Posterior vena cava (tissue), 2 donors: ENCODE results near the gene BCL11A. TPM values are rescaled to one million over a fixed set of nuclear protein-coding genes. Genes with fewer than 3 reads are reported as not detected.
"Not testable (repeated sequence)": the region's sequence is repeated elsewhere in the genome, so short reads cannot be mapped to it uniquely, and the experiment has no call there.

ENCODE experiments used
- DNase-seq: peaks from one replicate; pipeline ENCODE4 v3.0.0-alpha.2; 2020; ENCODE audit warnings: low spot score
- intact Hi-C, 2 donors: fragments of 100-400 bp; cut with DNase I; formaldehyde crosslinking; loops; one replicate each; pipeline versions ENCODE4 v1.14.1 to v1.14.2; 2022 to 2023
- total RNA-seq, 2 donors: library from RNA; stranded (reverse); fragmentation: NEBNext Ultra II Directional; extraction: Animal tissue kit (Norgen Biotek cat#: 25700); gene quantifications; one replicate each; pipeline ENCODE4 v1.2.1, GENCODE V29; 2021
- donor health status: DM: yes; HTN: yes; CAD: no.
- donor health status: DM: yes; HTN: yes; CAD: no.

The BCL11A gene
- total RNA-seq, 2 donors from 2014 or later = 0.71 to 2.0 TPM

DNA sequence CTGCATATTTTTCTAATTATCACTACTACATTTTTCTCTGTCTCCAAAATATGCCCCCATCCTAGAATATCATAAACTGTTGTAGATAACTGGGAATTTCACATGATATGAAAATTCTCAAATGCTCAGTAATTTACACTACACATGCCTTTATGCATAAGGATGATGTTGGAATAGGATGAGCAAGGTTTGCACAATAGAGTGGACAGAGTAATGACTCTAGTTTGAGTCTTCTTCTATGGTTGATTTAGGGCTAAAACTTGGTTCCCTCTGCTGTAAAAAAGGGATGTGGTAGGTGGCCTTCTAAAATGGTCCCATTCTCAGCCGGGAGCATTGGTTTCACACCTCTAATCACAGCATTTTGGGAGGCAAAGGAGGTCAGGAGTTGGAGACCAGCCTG lies 129.9 kb downstream of the BCL11A start:
- intact Hi-C loops = no loop called here
- DNase-seq = no peak

GRCh38 chr2:60422826-60423483 lies 130.5 kb downstream of the BCL11A start:
- intact Hi-C loops = no loop called here
- no peak for DNase-seq

DNA sequence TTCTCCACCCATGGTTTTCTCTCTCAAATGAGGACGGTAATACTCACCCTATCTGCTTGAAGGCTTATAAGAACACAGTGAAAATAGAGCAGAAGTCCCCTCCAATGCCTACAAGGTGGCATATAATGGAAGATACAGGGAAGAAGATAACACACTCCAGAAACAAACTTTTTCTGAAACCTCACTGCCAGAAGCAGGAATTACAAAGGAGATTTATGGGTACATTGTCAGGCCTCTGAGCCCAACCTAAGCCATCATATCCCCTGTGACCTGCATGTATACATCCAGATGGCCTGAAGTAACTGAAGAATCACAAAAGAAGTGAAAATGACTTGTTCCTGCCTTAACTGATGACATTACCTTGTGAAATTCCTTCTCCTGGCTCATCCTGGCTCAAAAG lies 136.2 kb downstream of the BCL11A start:
- DNase-seq, intact Hi-C loops: not testable (repeated sequence)

- DNase-seq = no peak
These were observed 137.0 kb downstream of the BCL11A start for GRCh38 chr2:60416221-60417008.

DNA sequence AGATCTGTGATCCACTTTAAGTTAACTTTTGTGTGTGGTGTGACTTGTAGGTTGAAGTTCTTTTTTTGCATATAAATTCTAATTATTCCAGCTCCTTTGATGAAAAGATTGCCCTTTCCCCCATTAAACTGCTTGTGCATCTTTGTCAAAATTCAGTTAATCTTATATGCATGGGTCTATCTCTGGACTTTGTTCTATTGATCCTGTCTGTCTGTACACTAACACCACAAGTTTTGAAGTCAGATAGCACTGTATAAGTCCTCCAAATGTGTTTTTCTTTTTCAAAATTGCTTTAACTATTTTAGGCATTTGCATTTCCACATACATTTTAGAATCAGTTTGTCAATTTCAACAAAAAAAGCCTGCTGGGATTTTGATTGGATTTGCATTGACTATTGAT lies 137.6 kb downstream of the BCL11A start:
- DNase-seq = no peak
- intact Hi-C loops = no loop called here

More at GRCh38 chr2:60416221-60417008, 137.0 kb downstream of the BCL11A start:
- intact Hi-C loops = no loop called here

- no peak for DNase-seq
- intact Hi-C loops = no loop called here
These were observed 138.8 kb downstream of the BCL11A start for GRCh38 chr2:60414495-60415138.

DNA sequence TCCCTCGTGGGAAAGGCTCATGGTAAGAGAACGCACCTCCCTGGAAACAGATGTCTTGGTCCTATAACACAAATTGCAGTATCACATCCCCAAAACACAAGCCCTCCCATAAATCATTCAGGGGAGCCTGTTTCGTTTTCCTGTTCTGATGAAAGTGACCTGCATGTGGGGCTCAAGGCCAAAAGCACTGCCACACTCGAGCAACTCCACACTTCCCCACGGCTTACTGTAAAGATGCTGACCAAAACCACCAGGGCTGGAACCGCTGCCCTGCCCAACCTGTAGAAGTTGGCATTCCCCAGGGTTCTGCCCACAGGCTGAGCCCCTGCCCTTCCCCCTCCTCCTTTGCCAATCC lies 139.7 kb downstream of the BCL11A start:
- DNase-seq = no peak
- intact Hi-C loops = no loop called here

- no peak for DNase-seq
- intact Hi-C loops = no loop called here
These were observed 140.2 kb downstream of the BCL11A start for GRCh38 chr2:60413069-60413813.

GRCh38 chr2:60412620-60413019 lies 140.8 kb downstream of the BCL11A start:
- no peak for DNase-seq
- intact Hi-C loops = no loop called here

DNA sequence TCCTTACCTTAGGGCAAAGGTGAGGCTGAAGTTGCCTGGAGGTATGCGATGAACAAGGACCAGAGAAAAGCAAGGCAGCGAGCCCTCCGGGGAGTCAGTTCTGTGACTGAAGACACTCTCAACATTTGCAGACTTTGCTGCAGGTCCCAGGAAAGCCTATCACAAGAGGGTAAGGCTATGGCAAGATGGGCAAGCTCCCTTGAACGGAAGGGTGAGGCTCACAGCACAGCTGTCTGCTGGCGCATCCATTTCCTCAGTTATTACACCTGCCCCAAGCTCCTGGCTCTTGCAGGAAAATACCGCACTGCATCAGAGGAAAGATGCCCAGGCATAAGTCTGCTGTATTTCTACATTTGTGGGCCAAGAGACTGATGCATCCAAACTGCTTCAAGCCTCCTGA lies 141.4 kb downstream of the BCL11A start:
- intact Hi-C loops = no loop called here
- DNase-seq = no peak

DNA sequence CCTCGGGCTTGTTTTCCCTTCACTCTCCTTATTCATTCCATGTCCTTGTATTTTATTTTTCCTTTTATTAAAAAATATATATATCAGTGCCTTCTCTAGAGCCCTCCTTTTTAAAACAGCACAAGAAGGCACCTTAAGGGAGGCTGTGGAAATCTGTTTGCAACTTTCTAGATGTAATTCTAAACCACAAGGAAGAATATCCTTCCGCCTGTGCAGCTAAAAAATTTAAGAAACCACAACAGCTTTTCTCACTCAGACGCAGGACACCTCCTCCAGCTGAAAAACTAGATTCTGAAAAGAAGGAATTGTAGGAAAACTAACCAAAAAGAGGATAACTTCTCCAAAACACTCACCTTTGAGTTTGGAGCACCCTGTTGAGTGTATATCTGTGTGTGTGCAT lies 142.2 kb downstream of the BCL11A start:
- intact Hi-C loops = no loop called here

GRCh38 chr2:60410456-60411146 lies 142.9 kb downstream of the BCL11A start:
- intact Hi-C loops = no loop called here
- DNase-seq = no peak

More for the DNA sequence above, 142.2 kb downstream of the BCL11A start:
- no peak for DNase-seq

GRCh38 chr2:60409531-60409871 lies 144.0 kb downstream of the BCL11A start:
- intact Hi-C loops = no loop called here
- DNase-seq = no peak

DNA sequence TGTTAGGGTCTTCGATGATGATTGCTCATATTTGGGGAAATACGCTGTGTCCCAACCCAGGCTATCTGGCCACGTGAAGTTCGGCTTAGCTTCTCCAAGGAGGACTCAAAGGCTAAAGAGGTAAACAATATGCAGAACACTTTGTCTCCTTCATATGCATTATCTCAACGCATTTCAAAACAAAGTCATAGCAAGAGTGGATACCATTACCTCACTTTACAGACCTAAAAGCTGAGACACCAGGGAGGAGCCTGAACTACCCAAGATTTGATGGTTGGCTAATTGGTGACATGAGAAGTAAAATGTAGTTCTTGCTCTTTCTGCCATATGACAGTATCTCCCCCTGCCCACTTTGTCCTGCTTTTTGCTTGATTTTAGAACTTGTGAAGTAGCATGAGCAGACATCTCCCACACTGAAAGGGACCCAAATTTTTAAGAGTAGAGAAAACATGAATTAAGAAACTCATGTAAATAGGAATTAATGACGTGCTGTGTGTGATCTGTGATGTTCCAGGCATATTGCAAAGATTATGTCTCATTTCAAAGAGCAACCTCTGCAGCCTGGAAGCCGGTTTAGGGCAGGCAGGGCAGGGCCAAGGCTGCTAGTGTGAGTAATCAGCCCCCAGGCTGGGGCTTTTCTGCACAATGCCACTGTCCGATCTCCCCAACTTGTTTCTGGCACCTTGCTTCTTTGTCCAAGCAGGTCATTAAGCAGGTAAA lies 144.5 kb downstream of the BCL11A start:
- intact Hi-C loops = no loop called here
- no peak for DNase-seq

- DNase-seq = no peak
- intact Hi-C loops = no loop called here
These were observed 145.2 kb downstream of the BCL11A start for GRCh38 chr2:60408207-60408606.

DNA sequence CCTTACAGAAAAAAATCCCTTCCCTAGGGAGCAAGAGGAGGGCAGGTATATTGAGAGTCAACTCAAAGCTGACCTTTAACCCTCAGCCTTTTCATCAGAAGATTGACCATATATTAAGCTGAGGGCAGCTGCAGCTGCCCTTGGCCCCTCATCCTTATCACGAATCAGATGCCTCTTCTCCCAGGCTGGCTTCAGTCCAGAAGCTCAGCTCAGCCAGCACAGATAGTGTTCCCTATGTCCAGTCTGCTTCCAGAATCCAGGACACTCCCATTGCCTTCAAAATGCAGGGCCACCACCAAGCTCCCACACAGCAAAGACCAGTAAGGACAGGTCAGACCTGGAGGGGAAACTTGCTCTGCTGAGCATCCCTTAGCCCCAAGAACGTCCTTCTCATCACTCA lies 146.1 kb downstream of the BCL11A start:
- DNase-seq = no peak
- intact Hi-C loops = no loop called here

DNA sequence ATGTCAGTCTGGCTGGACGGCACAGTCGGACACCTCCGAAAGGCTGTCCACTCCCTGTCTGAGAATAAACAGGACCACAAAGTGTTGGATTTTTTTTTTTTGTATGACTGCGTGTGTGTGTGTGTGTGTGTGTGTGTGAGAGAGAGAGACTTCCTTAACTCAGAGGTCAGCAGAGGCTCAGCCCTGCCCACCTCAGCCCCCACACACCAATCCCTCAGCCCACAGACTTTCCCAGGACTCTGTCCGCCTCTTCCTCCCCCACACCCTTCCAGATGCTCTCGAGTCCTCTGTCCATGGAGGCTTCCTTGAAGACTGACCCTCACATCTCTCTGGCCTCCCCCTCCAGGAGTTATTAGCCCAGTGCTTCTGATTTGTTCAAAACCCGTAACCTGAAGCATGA lies 147.3 kb downstream of the BCL11A start:
- DNase-seq = no peak
- intact Hi-C loops = no loop called here

DNA sequence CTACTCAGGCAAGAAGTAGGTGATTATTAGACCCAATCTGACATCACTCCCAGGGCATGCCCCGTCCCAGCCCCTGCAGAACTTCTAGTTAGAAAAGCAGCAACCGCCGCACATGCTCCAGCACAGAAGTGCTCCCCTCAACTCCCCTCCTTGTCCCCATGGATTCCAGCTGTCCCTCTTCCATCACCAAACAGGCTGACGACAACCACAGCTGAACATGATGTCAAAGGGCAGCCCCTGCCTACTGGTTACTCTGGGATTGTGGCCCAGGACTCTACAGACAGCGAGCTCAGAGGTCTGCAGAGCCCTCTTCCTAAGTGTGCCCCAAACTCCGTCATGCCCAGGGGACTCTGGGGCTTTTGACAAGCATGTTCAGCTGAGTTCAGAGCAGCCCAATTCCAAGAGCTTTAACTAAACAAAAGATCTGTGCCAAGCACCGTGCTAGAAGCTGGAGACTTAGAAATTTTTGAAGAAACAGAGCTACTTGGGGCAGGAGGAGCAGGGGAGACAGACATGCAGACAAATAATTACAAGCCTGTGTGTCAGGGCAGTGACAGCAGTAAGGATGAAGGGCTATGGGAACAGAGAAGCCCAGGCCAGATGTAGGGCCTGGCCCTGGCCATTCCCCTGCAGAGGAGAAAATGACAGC lies 148.1 kb downstream of the BCL11A start:
- intact Hi-C loops = no loop called here
- DNase-seq = no peak
